Germinal center (tissue), 1 donor: ENCODE data around the gene ZMAT1.
"Not testable (repeated sequence)": the region's sequence is repeated elsewhere in the genome, so short reads cannot be mapped to it uniquely, and the experiment has no call there.

Experiments used
- DNase-seq: peaks from one replicate; pipeline ENCODE4 v3.0.0; 2012; ENCODE audit warnings: mixed read lengths, low spot score

Gene ZMAT1

DNA sequence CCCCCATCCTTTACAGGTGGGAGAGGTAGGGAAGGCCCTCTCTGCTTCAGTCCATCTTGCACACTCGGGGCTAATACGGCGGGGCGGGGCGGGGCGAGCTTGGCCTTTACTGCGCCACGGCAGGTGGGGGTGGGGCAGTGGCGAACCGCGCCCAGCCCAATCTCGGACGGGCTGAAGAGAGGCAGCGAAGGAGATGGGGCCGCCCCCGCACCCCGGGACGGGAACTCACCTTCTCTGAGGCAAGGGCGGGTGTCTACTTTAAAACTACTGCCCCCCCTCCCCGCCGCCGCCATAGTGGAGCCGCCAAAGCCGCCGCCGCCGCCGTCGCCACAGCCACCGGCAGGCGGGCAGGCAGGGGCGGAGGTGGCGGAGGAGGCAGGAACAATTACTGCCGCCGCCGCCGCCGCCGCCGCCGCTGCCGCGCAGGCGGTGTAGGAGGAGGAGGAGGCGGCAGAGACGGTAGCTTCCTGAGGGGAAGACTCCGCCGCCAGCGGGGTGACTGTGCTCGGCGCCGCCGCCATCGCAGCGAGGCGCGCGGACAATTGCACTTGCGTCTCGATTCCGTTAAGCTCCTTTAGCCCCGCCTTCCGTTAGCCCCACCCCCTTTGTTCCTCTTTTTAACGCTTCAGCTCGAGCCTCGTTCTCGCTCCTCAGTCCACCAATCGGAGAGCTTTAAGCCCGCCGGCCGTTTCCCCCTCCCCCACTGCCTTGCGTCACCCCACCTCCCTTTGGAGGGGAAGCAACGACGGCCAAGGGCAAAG is at the start of gene ZMAT1:
ZMAT1 (minus strand) TSS at position 540 of the 761 bp plus-strand sequence; CDS start at position 521, 19 bp downstream.
- DNase-seq, result peak; percentile 82

DNA sequence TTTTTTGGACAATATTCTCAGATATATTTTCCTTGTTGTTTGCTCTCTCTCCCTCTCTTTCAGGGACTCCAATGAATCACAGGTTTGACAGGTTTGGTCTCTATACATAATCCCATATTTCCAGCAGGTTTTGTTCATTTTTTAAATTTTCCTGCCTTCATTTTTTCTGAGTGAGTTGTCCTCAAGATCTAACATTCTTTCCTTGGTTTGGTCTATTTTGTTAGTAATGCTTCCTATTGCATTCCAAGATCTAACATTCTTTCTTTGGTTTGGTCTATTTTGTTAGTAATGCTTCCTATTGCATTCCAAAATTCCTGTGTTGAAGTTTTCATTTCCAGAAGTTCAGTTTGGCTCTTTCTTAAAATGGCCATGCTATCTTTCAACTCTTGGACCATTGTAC is 45.3 kb upstream of the ZMAT1 start:
- DNase-seq, result no peak

DNA sequence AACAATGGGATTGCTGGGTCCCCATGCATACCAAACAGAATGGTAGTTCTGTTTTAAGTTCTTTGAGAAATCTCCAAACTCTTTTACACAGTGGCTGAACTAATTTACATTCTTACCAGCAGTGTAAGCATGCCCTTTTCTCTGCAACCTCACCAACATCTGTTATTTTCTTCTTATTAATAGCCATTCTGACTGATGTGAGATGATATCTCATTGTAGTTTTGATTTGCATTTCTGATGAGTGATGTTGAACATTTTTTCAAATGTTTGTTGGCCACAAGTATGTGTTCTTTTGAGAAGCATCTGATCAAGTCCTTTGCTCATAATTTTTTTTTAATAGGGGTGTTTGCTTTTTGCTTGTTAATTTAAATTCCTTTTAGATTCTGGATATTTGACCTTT is 41.2 kb upstream of the ZMAT1 start:
- DNase-seq, result no peak

DNA sequence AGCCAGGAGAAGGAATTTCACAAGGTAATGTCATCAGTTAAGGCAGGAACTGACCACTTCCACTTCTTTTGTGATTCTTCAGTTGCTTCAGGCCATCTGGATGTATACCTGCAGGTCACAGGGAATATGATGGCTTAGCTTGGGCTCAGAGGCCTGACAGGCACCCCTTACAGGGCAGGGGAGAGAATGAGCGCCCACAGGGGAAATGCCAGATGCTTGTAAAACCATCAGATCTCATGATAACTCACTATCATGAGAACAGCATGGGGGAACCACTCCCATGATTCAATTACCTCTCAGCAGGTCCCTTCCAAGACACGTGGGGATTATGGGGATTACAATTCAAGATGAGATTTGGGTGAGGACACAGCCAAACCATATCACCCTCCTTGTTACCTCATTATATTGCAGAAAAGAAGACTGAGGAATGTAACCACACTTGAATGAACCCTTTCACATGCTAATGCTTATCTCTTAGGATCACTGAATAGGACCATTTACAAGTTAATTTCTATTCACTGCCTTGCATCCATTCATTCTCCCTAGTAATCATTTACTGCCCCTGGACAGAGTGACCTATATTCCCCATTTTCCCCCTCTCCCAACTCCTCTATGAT is 33.2 kb upstream of the ZMAT1 start:
- DNase-seq, result not testable (repeated sequence)

DNA sequence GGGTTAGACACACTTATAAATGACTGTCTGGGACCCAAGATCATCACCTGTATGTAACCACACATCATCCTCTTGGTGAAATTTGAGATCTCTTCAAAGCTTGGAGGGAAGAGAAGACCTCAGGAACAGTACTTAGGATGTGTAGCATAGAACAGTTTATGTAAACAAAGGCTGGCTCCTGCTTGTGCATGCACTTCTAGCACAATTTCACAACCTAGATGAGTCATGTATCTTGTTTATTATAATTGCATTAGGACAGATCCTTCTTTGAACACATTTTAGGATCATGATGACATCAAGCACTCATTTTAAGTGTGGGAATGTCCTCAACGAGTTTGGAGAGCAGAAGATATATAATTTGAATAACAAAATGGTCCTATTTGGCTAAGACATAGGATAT is 26.3 kb upstream of the ZMAT1 start:
- DNase-seq, result no peak

DNA sequence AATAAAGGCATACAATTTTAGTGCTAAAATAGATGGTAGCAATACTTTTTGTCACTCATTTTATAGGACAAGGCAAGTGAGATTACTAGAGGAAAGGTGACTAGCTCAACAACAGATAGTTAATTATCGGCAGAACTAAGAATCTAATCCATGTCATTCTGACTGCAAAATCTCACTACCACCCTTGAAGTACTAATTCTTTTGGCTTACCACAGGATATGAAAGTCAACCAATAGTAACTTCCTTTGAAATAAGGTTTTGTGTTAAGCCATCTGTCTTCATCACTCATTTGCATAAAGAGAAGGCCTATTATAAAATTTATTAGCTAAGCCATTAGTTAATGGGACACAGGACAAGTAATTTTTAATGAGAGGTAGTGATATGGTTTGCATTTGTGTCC is 25.3 kb upstream of the ZMAT1 start:
- no peak for DNase-seq

DNA sequence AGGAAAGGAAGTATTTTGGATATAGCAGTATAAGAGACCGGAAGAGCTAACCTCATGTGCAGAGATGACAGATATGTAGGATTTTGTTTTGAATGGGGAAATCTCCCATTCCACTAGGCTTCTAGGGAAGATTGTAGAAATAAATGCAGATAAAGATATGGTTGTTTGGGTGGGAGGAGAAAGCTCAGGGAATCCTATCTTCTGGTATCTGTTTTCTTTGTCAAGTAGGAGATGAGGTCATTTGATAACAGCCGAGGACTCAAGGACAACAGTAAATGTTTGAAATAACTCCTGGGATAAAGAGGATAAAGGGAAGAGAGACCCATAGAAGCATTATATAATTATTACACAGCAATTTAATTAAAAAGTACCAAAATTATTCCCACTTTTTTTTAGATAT is 24.7 kb upstream of the ZMAT1 start:
- no peak for DNase-seq

DNA sequence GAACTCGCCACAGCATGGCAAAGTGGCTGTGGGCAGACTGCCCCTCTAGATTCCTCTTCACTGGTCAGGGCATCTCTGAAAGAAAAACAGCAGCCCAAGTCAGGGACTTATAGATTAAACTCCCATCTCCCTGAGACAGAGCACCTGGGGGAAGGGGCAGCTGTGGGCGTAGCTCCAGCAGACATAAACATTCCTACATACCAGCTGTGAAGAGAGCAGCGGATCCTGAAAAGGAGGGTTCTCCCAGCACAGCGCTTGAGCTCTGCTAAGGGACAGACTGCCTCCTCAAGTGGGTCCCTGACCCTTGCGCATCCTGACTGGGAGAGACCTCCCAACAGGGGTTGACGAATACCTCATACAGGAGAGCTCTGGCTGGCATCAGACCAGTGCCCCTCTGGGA is 18.8 kb upstream of the ZMAT1 start:
- no peak for DNase-seq

DNA sequence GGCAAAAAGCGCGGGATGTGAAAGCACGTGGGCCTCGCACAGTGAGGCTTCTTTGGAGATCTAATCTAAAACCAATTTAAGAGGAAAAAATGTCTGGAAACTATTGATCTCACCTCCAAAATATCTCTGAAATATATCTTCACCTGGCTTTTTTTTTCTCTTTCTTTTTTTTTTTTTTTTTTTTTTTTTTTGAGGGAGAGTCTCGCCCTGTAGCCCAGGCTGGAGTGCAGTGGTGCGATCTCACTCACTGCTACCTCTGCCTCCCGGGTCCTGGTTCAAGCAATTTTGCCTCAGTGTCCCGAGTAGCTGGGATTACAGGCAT is 383 bp upstream of the ZMAT1 start:
- no peak for DNase-seq

DNA sequence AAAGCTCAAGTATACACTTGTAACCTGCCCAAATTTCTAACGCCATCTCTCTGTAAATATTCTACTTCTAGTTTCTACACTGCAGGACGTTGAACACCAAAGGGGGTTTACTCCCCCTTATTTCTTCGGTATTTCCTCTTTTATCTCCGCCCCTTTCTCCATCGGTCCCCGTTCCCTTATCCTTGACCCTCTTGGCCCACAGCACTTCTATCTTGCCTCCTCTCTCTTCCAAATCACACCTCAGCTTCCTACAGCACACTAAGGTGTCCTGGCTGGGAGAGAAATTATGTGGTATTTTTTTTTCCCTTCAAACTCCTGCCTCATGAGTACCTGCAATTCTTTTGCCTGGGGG is 715 bp downstream of the ZMAT1 start:
- DNase-seq, result peak; percentile 1

DNA sequence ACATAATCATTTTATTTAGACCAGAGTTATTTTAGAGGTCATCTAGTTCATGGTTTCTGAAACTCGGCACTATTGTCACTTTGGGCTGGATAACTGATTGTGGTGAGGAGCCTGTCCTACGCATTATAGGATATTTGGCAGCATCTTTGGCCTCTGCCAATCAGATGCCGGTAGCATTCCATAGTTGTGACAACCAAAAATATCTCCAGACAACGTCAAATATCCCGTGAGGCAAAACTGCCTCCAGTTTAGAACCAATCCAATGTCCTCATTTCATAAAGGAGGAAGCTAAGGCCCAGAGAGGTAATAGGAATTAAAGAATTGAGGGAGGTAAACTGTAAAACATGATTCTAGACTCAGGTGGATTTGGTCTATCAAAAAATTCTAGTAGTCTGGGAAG is 6.1 kb downstream of the ZMAT1 start:
- DNase-seq, result no peak

DNA sequence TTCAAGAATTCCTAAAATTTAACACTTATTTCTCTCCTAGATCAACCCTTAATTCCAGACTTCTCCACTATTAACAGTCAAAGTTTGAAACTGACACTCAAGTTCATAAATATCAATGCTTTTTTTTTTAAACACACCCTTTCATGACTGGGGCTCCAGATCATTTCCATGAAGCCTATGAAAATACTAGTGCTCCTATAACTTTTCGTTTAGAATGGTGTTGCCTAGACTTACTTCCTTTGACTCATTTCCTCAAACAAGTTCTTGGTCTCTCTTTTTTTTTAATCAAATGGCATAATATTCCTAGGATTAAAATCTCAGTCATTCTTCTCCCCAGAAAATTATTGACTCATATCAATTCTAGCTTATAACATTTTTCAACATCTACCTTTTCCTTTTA is 13.1 kb downstream of the ZMAT1 start:
- DNase-seq, result no peak

DNA sequence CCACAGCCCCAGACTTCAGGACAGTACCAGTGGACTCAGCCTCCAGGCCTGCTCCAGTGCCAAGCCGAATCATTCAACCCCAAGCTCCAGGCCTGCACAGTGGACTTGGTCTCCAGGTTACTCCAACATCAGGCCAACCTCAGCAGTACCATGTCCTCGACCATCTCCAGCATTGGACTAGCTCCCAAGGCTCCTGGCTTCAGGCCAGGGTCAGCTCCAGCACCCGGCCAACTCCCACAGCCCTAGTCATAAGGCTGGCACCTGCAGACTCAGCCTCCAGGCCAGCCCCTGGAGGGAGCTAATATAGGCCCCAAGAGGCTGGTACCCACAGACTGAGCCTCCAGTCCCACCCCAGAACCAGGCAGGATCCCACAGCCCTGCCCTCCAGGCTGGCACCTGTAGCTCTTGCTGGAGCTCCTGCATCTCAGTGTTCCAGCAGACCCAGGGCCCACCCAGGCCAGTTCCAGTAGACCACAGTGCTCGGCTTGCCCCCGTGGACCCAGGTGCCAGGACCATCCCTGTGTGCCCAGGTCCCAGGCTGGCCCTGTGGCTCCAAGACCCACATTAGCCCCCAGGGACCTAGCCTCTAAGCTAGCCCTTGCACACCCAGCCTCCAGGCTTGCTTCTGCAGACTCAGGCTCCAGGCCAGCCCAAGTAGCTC is 25.6 kb downstream of the ZMAT1 start:
- no peak for DNase-seq

DNA sequence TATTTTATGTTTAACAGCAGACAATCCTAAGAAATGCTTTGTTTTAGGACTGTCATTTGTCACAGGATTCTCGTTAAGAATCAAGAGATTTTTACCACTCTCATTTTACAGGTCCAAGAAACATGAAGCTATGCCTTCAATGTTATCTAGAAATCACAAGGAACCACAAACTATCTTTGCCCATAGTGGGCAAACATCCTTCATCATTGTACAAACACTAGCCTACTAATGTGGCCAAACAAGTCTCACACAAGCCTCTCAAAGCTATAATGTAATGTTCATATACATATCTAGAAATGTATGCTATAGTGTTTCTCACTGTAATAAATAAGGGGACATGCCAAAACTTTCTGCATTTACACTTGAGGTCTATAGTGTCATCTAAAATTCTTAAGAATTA is 26.8 kb downstream of the ZMAT1 start:
- DNase-seq, result no peak
